ENCODE results near the gene SLC22A23.

SLC22A23 gene

GRCh38 chr6:3406362-3406821 is 50.5 kb downstream of the SLC22A23 start:
- no peak for DNase-seq (ENCODE audit: extremely low read depth in 1 of 2, low read depth in 1 of 2)

- no peak for DNase-seq (ENCODE audit: extremely low read depth in 1 of 2, low read depth in 1 of 2)
Measured at GRCh38 chr6:3405679-3406078, 51.2 kb downstream of the SLC22A23 start.

GRCh38 chr6:3405182-3405518 is 51.7 kb downstream of the SLC22A23 start:
- DNase-seq (ENCODE audit: extremely low read depth in 1 of 2, low read depth in 1 of 2), result no peak

GRCh38 chr6:3403238-3404173 is 53.3 kb downstream of the SLC22A23 start:
- no peak for DNase-seq (ENCODE audit: extremely low read depth in 1 of 2, low read depth in 1 of 2)

GRCh38 chr6:3402310-3403237 is 54.3 kb downstream of the SLC22A23 start:
- no peak for DNase-seq (ENCODE audit: extremely low read depth in 1 of 2, low read depth in 1 of 2)

- DNase-seq (ENCODE audit: extremely low read depth in 1 of 2, low read depth in 1 of 2), result no peak
Measured at GRCh38 chr6:3400162-3400561, 56.7 kb downstream of the SLC22A23 start.

GRCh38 chr6:3398755-3399696 is 57.8 kb downstream of the SLC22A23 start:
- no peak for DNase-seq (ENCODE audit: extremely low read depth in 1 of 2, low read depth in 1 of 2)

- no peak for DNase-seq (ENCODE audit: extremely low read depth in 1 of 2, low read depth in 1 of 2)
Measured at GRCh38 chr6:3398165-3398562, 58.7 kb downstream of the SLC22A23 start.

GRCh38 chr6:3397229-3398164 is 59.4 kb downstream of the SLC22A23 start:
- no peak for DNase-seq (ENCODE audit: extremely low read depth in 1 of 2, low read depth in 1 of 2)

GRCh38 chr6:3396503-3397180 is 60.2 kb downstream of the SLC22A23 start:
- DNase-seq (ENCODE audit: extremely low read depth in 1 of 2, low read depth in 1 of 2), result no peak

- DNase-seq (ENCODE audit: extremely low read depth in 1 of 2, low read depth in 1 of 2), result no peak
Measured at GRCh38 chr6:3394671-3395070, 62.2 kb downstream of the SLC22A23 start.

GRCh38 chr6:3393836-3394202 is 63.0 kb downstream of the SLC22A23 start:
- no peak for DNase-seq (ENCODE audit: extremely low read depth in 1 of 2, low read depth in 1 of 2)

GRCh38 chr6:3392930-3393835 is 63.7 kb downstream of the SLC22A23 start:
- no peak for DNase-seq (ENCODE audit: extremely low read depth in 1 of 2, low read depth in 1 of 2)

- DNase-seq (ENCODE audit: extremely low read depth in 1 of 2, low read depth in 1 of 2), result no peak
Measured at GRCh38 chr6:3391902-3392458, 64.9 kb downstream of the SLC22A23 start.

GRCh38 chr6:3390698-3391097 is 66.2 kb downstream of the SLC22A23 start:
- no peak for DNase-seq (ENCODE audit: extremely low read depth in 1 of 2, low read depth in 1 of 2)

- DNase-seq (ENCODE audit: extremely low read depth in 1 of 2, low read depth in 1 of 2), result no peak
Measured at GRCh38 chr6:3389390-3390167, 67.3 kb downstream of the SLC22A23 start.

GRCh38 chr6:3388786-3389185 is 68.1 kb downstream of the SLC22A23 start:
- DNase-seq (ENCODE audit: extremely low read depth in 1 of 2, low read depth in 1 of 2), result no peak
